Keratinocyte (primary cell): Measurements from ENCODE around the gene GJC1.

ENCODE experiments used
- CTCF ChIP-seq, 3 experiments: IDR thresholded peaks in 1 of 3; conservative IDR thresholded peaks in 1 of 3; optimal IDR thresholded peaks in 1 of 3; 2 replicates in 2 of 3; 3 replicates in 1 of 3; pipeline versions ENCODE3 to v1.5.1; 2011; ENCODE audit warnings: low read length in 3 of 3, mild to moderate bottlenecking in 3 of 3, moderate library complexity in 2 of 3, control low read depth in 1 of 3, inconsistent platforms in 1 of 3; ENCODE audit not compliant: insufficient read depth in 2 of 3; ENCODE audit errors: extremely low read depth in 1 of 3
- EZH2 ChIP-seq: IDR thresholded peaks from one replicate; pipeline ENCODE4 v1.6.1; 2012; ENCODE audit warnings: inconsistent platforms, mild to moderate bottlenecking, low read length, moderate library complexity

GRCh38 chr17:44840274-44840673, 10.2 kb upstream of the GJC1 start:
- TF ChIP-seq CTCF (optimal IDR thresholded peaks at IDR 0.05 in 1 of 3, IDR thresholded peaks at IDR 0.05 in 1 of 3, conservative IDR thresholded peaks at IDR 0.05 in 1 of 3; ENCODE audit: extremely low read depth in 1 of 3, insufficient read depth in 2 of 3, low read length in 3 of 3) (no peak), EZH2 (no peak)
